HG03442 (cell line): Measurements from ENCODE around the gene RFX6.
A peak's percentile ranks its signal among the peaks of the same experiment; 100 is the strongest.
"Not testable (repeated sequence)": the region's sequence is repeated elsewhere in the genome, so short reads cannot be mapped to it uniquely, and the experiment has no call there.

Source experiments
- ATAC-seq: cut with Tn5 transposase; IDR thresholded peaks from one replicate; pipeline ENCODE4 v1.9.1; 2021; ENCODE audit warnings: mild to moderate bottlenecking, moderate library complexity; ENCODE audit not compliant: unreplicated experiment

The RFX6 gene, protein sequence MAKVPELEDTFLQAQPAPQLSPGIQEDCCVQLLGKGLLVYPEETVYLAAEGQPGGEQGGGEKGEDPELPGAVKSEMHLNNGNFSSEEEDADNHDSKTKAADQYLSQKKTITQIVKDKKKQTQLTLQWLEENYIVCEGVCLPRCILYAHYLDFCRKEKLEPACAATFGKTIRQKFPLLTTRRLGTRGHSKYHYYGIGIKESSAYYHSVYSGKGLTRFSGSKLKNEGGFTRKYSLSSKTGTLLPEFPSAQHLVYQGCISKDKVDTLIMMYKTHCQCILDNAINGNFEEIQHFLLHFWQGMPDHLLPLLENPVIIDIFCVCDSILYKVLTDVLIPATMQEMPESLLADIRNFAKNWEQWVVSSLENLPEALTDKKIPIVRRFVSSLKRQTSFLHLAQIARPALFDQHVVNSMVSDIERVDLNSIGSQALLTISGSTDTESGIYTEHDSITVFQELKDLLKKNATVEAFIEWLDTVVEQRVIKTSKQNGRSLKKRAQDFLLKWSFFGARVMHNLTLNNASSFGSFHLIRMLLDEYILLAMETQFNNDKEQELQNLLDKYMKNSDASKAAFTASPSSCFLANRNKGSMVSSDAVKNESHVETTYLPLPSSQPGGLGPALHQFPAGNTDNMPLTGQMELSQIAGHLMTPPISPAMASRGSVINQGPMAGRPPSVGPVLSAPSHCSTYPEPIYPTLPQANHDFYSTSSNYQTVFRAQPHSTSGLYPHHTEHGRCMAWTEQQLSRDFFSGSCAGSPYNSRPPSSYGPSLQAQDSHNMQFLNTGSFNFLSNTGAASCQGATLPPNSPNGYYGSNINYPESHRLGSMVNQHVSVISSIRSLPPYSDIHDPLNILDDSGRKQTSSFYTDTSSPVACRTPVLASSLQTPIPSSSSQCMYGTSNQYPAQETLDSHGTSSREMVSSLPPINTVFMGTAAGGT

DNA sequence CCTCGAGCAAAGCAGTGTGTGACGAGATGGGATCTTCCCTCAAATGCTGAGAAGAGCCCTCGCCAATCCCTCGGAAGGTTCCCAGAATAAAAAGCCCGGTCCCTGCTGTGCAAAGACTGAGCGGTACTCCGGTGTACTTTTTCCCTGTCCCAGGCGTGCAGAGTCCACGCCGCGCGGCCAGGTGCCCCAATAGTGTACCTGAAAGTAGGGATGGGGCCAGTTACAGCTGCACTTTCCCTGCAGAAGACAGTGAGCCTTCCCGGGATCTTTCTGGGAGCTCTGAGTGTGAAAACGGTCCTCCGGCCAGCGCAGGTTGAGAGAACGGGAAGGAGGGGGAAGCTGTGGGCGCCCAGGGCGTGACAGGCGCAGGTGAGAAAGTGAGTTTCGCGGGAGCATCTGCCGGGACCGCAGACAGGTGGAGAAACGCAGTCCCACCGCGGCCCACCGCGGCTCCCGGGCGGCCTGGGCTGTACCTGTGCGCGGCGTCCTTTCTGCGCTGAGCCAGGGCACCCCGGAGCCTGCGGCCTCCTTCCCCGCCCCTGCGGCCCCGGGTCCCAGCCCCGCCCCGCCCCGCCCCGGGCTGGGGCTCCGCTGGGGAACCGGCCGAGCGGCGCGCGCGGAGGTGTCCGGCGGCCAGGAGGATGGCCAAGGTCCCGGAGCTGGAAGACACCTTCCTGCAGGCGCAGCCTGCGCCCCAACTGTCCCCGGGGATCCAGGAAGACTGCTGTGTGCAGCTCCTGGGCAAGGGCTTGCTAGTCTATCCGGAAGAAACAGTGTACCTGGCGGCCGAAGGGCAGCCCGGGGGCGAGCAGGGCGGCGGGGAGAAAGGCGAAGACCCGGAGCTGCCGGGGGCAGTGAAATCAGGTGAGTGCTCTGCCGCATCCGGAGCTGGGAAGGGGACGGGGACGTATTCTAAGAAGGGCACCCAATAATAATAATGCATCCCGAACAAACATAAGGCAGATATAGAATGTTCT lies at the start of gene RFX6:
Gene RFX6 (plus strand): TSS at position 608 of the 977 bp plus-strand sequence. CDS start 34 bp downstream, at position 642.
- no peak for ATAC-seq

DNA sequence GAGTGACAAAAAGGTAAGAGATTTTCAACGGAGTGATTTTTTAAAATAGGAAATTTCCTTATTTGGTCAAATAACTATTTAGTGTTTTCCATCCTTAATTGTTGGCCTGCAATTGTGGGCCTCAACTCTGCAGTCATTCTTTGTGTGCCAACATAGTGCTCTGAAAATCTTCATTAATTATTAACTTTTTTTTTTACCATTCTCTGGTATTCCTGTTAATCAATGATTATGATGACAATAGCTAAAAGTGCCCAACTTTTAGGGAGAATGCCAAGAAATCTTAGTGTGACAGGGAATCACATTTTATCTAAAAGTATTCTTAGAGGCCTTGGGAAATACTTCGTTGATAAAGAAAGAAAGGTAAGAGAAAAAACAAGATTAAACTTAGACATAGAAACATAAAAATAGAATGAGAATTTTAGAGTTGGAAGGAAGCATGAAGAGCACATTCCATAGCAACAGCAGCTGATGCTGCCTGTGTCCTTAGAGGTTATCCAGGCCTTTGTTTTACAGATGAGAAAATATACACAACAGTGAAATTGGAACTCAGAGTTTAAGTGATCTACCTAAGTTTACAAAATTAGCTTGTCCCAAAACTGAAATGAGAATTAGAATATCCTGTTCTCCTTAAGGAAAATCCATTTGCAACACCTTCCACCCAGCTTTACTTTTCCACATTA lies 49.3 kb upstream of the RFX6 start:
- ATAC-seq, result no peak

DNA sequence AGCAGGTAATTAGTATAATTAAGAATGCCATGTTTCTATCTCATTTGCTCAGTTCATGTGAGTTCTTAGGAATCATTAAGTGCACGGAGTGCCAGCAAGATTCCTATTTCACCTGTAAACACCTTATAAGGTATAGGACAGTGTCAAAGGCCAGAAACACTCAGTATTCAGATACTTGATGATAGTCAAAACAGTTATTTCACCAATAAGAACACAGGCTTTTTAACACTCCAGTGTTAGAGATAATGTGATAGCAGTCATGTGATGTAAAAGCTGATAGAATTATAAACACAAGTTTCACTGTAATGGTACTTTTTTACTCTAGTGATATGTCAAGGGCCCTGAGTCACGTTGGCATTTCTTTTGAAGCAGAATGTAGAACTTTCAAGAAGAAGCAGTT lies 48.1 kb upstream of the RFX6 start, which contains the start of gene GPRC6A:
Gene GPRC6A (minus strand): TSS at position 101 of the 400 bp plus-strand sequence. CDS start 70 bp downstream, at position 31.
- no peak for ATAC-seq

DNA sequence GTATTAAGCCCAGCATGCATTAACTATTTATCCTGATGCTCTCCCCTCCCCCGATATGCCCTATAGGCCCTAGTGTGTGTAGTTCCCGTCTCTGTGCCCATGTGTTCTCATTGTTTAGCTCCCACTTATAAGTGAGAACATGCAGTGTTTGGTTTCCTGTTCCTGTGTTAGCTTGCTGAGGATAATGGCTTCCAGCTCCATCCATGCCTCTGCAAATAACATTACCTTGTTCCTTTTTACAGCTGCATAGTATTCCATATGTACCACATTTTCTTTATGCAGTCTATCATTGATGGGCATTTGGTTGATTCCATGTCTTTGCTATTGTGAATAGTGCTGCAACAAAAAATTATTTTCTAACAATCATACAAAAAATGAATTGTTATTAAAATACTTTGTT lies 42.5 kb upstream of the RFX6 start:
- ATAC-seq, result not testable (repeated sequence)

- ATAC-seq, result no peak
Observed at GRCh38 chr6:116836606-116837342, 40.3 kb upstream of the RFX6 start.

DNA sequence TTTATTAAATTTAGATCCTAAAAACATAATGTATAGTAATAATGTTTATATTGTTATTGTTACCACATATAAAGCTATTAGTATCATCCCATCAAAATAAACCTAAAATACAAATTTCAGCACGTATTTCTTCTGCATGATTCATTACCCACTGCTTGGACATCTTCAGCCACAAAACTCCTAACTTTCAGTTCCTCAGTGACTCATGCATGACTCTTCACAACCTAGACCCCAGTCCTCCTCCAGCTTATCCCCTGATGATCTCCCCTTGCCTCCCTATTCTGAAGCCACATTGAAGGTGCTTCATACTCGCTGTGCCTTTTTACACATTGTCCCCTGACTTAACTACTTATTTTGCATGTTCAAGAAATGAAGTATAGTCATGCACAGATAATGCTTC lies 37.0 kb upstream of the RFX6 start:
- no peak for ATAC-seq

DNA sequence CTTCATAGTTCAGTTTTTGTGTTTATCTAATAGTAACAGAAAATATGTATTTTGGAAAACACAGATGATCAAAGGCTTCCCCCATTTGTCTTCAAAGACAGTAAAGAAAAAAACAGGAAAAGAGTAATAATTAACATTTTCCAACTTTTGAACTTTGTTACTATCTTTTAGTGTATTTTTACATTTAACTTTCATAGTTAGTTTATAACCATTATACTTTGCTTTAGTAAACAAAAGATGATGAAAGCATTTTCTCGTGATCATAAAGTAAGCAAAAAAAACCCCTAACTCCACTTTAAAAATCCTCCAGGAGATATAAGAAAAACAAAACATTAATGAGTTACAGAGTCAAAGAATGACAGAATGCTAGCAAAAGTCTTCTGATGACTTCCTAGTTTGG lies 34.6 kb upstream of the RFX6 start:
- no peak for ATAC-seq

DNA sequence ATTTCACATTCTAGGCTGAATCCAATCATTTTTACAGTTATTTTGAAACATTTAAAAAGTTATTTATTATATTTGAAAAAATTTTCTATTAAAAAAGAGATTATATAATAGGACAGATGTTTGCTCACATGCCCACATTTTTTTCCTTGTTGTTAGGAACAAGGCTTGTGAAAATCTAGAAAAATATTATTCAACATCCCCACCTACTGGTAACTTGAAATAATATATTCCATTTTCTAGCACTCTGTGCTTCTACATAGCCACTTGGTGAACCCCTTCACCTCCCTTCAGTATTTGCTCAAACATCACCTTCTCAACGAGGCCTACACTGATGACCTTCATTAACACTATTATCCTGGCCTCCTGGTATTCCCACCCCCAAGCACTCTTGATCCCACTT lies 29.8 kb upstream of the RFX6 start:
- peak; percentile 75 for ATAC-seq

GRCh38 chr6:116858060-116858459 lies 19.0 kb upstream of the RFX6 start:
- ATAC-seq, result no peak

- ATAC-seq, result no peak
Observed at GRCh38 chr6:116859264-116859663, 17.8 kb upstream of the RFX6 start.

DNA sequence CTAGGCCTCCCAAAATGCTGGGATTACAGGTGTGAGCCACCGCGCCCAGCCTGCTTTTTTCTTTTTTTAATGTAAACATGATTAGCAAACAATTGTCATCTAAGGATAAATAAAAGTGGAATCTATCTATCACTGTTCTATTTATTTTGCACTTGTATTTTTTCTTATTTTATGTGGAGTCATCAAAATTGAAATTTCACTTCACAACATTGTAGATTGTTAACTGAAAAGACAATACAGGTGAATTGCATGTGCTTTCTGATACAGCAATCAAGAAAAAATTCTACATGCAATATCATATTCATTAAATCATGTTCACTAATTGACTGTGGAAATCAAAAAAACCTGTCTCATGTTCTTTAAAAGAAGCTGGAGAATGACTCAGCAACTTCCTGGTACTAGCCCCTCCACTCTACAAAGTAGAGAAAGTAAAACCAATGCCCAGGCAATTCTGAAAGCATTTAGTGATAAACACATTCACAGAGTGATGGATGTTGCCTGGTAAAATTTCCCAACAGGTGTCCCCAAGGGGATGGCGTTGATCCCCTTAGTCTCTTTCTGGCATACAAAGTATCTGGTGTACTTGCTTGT lies 10.7 kb upstream of the RFX6 start:
- peak; percentile 75 for ATAC-seq

DNA sequence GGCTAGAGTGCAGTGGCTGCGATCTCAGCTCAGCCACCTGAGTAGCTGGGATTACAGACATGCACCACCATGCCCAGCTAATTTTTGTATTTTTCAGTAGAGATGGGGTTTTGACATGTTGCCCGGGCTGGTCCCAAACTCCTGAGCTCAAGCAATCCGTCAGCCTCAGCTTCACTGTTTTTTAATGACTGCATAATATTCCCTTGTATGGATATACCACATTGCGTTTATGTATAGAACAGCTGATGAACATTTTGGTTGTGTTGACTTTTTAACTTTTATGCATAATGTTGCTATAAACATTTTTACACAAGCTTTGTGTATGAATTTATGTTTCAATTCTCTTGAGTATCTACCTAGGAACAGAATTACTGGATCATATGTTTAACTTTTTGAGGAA lies 4.3 kb upstream of the RFX6 start:
- no peak for ATAC-seq

DNA sequence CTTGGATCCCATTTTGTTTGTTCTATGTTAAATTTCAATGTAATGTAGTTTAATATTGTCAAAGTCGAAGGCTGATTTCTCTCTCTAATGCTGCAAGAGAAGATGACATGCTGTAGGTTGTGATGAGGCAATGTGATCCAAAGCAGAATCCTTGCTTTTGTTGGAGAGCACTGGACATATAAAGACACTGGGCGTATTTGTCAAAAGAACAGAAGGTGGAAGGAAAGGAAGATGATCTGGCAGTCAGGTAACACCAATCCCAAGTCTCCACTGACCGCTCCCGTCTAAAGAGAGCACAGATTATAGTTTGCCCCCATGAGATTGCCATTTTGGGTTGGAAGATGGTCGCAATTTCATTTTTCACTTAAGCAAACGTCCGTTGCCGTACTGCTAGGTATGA lies 935 bp upstream of the RFX6 start:
- no peak for ATAC-seq

GRCh38 chr6:116877743-116878142 lies 701 bp downstream of the RFX6 start:
- ATAC-seq, result no peak

DNA sequence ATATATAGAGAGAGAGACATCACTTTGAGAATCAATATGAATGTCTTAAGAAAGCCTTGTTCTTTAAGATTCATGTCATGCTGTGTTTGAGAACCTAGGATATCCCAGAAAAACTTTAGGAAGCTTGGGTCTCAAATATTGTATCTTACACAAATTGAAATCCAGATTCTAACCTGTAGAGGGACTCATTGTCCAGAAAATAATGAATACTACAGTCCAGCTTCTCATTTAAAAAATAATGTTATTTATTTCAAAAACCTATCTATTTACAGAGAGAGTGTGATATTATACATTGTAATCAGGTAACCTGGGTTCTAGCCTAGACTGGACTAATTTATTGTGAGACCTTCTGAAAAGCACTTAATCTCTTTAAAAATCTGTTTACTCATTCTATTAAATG lies 4.2 kb downstream of the RFX6 start:
- no peak for ATAC-seq

DNA sequence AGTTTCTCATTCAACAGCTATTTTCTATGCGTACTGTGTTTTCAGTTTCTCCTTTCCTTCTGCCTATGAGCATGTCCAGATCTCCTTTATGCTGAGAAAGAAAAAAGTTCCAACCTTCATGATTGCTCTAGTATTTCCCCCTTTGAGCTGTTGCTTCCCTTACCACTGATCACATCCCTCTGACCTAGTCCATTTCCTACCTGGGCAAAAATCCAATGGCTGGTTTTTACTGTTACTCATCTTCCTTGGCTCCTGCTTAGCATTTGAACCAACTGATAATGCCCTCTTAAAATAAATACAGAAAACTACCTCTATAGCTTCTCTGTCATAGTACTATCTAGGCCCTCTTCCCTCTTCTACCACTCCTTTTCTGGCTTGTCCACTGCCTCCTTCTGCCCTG lies 6.0 kb downstream of the RFX6 start:
- ATAC-seq, result no peak

GRCh38 chr6:116884530-116884929 lies 7.5 kb downstream of the RFX6 start:
- ATAC-seq, result no peak

DNA sequence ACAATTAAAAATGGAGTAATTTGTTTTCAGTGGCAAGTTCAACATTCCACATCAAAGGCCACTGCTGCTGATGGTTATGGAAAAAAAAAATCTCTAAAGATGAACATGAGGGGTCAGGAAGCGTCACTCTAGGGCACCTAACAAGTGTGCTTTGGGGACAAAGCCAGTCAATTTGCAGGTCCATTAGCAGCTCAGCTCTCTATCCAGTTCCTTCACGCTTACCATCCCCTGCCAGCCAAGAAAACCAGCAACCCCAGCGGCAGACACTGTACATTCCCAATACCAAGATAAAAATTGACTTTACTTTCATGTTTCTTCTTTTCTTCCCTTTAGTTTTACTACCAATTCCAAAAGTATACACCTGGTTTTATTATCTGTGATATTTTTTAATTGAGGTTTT lies 10.1 kb downstream of the RFX6 start:
- ATAC-seq, result no peak

GRCh38 chr6:116887894-116888293 lies 10.9 kb downstream of the RFX6 start:
- ATAC-seq, result no peak
